Bronchial epithelial cell (primary cell): ENCODE results near the gene RAPGEFL1. TPM values are rescaled to one million over a fixed set of nuclear protein-coding genes. Genes with fewer than 3 reads are reported as not detected.

Source experiments
- DNase-seq: peaks from one replicate; pipeline ENCODE4 v3.0.0-alpha.2; 2010; ENCODE audit warnings: low read depth
- FAIRE-seq: peaks from 2 replicates; lab custom pipeline; 2011; peaks lifted over from hg19 to GRCh38; lab: Jason Lieb, UNC
- H3K27me3 ChIP-seq: 2 replicates; pipeline ENCODE4 v1.5.1; 2011; ENCODE audit warnings: low read length; ENCODE audit not compliant: control insufficient read depth, insufficient read depth
- H3K36me3 ChIP-seq: 2 replicates; pipeline ENCODE4 v1.5.1; 2011; ENCODE audit warnings: low read length; ENCODE audit not compliant: control insufficient read depth, insufficient read depth
- H3K4me3 ChIP-seq: 2 replicates; pipeline ENCODE4 v1.5.1; 2011; ENCODE audit warnings: mild to moderate bottlenecking, low read depth, low read length, control low read depth
- CTCF ChIP-seq: IDR thresholded peaks from 2 replicates; pipeline ENCODE4 v1.5.1; 2011; ENCODE audit warnings: mild to moderate bottlenecking, moderate library complexity, low read length, control low read depth, inconsistent platforms; ENCODE audit not compliant: insufficient read depth, severe bottlenecking
- total RNA-seq: library from RNA; depleted of rRNA; stranded (reverse); fragments of >200 nt; gene quantifications from 2 replicates; pipeline ENCODE4 v1.2.1, GENCODE V29; 2014

The RAPGEFL1 gene
- total RNA-seq, 1 donor from 2014 or later = 11.1 TPM

GRCh38 chr17:40241252-40241834 is 64.1 kb downstream of the RAPGEFL1 start:
- Histone ChIP-seq H3K36me3 (no peaks in the 10 kb centered on the region), H3K27me3 (no peaks in the 10 kb centered on the region), H3K4me3 (no peak overlapping the region)
- no peak for TF ChIP-seq CTCF
- no peak for FAIRE-seq
- DNase-seq = no peak

- no peaks in the 10 kb centered on the region for H3K27me3 ChIP-seq
- FAIRE-seq (no peak), DNase-seq (no peak)
- no peak overlapping the region for H3K4me3 ChIP-seq
- no peaks in the 10 kb centered on the region for H3K36me3 ChIP-seq
- no peak for TF ChIP-seq CTCF
These were observed 65.5 kb downstream of the RAPGEFL1 start for GRCh38 chr17:40242774-40243173.

GRCh38 chr17:40243761-40244160 is 66.5 kb downstream of the RAPGEFL1 start:
- no peak for FAIRE-seq
- TF ChIP-seq CTCF = no peak
- DNase-seq = no peak
- Histone ChIP-seq H3K4me3 (no peak overlapping the region), H3K27me3 (no peaks in the 10 kb centered on the region), H3K36me3 (no peaks in the 10 kb centered on the region)

GRCh38 chr17:40244255-40244654 is 67.0 kb downstream of the RAPGEFL1 start:
- no peak for TF ChIP-seq CTCF
- DNase-seq (no peak), FAIRE-seq (peak; percentile 28)
- Histone ChIP-seq H3K36me3 (no peaks in the 10 kb centered on the region), H3K4me3 (no peak overlapping the region), H3K27me3 (no peaks in the 10 kb centered on the region)

Other genes starting within 250 kb of the RAPGEFL1 start
- gene ORMDL3, start 249.9 kb upstream of the RAPGEFL1 start, total RNA-seq = 26.6 and 30.7 TPM in 2 replicates
- gene LRRC3C, start 249.7 kb upstream of the RAPGEFL1 start, total RNA-seq = not detected in 2 replicates
- 0.26 and 0.38 TPM in 2 replicates for gene GSDMA, start 214.5 kb upstream of the RAPGEFL1 start, total RNA-seq
- gene PSMD3, start 196.7 kb upstream of the RAPGEFL1 start, total RNA-seq = 79.8 and 83.1 TPM in 2 replicates
- under 0.01 TPM in 1 of 2 replicates, not detected in the other for gene CSF3, start 162.0 kb upstream of the RAPGEFL1 start, total RNA-seq
- 23.0 and 25.0 TPM in 2 replicates for gene MED24, start 123.1 kb upstream of the RAPGEFL1 start, total RNA-seq
- gene THRA, start 114.5 kb upstream of the RAPGEFL1 start, total RNA-seq = 4.2 and 5.8 TPM in 2 replicates
- gene NR1D1, start 76.9 kb upstream of the RAPGEFL1 start, total RNA-seq = 0.51 and 0.79 TPM in 2 replicates
- gene MSL1, start 55.5 kb upstream of the RAPGEFL1 start, total RNA-seq = 27.1 and 32.5 TPM in 2 replicates
- 14.7 and 15.3 TPM in 2 replicates for gene CASC3, start 36.9 kb upstream of the RAPGEFL1 start, total RNA-seq
- gene WIPF2, start 41.8 kb downstream of the RAPGEFL1 start, total RNA-seq = 6.3 and 8.8 TPM in 2 replicates
- 3.4 and 4.6 TPM in 2 replicates for gene CDC6, start 110.4 kb downstream of the RAPGEFL1 start, total RNA-seq
- 1.3 and 2.3 TPM in 2 replicates for gene RARA, start 131.7 kb downstream of the RAPGEFL1 start, total RNA-seq
- gene GJD3, start 187.3 kb downstream of the RAPGEFL1 start, total RNA-seq = 0.13 and 0.53 TPM in 2 replicates
- 0.79 and 2.0 TPM in 2 replicates for gene TOP2A, start 240.4 kb downstream of the RAPGEFL1 start, total RNA-seq